Neuron (in vitro differentiated cells): ENCODE measurements around the gene CAMTA1.

ENCODE experiments used
- H2AFZ ChIP-seq: one replicate; pipeline ENCODE4 v1.6.1; 2013; ENCODE audit warnings: low read depth, mild to moderate bottlenecking, inconsistent platforms, low read length, moderate library complexity
- H3K27me3 ChIP-seq: one replicate; pipeline ENCODE4 v1.6.1; 2013; ENCODE audit warnings: low read length; ENCODE audit not compliant: insufficient read depth
- H3K36me3 ChIP-seq: one replicate; pipeline ENCODE4 v1.6.1; 2013; ENCODE audit warnings: low read length; ENCODE audit not compliant: insufficient read depth
- H3K4me1 ChIP-seq: one replicate; pipeline ENCODE4 v1.6.1; 2013; ENCODE audit warnings: low read length; ENCODE audit not compliant: insufficient read depth
- H3K4me3 ChIP-seq: 2 replicates; pipeline ENCODE4 v1.5.1; 2013; ENCODE audit warnings: mild to moderate bottlenecking, low read length, moderate library complexity
- H3K9me3 ChIP-seq: one replicate; pipeline ENCODE4 v1.6.1; 2013; ENCODE audit warnings: low read length

The CAMTA1 gene

DNA sequence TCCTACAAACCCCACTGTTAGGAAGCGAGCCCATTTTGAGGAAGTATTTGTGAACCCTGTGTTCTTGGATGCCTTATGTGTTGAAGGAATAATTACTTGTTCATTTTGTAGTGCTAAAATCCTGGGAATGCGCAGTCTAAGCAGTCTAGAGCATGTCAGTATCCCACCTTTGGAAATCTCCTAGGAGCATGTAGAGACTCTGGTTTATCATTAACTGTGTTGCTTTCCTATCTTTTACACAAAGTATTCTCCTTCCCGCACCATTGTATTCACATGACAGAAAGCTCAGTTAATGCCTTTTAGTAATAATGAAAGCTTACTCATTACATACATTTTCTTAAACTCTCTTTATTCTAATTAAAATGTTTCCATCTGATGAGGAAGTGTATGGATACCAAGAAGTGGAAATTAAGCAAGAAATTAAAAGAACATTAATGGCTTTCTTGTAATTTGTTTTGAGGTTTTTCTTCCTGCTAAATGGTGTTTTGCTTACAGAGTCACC is 99.4 kb downstream of the CAMTA1 start:
- peaks cover 11% of the 10 kb centered on the region for H3K4me1 ChIP-seq
- no peak overlapping the region for H2AFZ ChIP-seq
- no peak overlapping the region for H3K4me3 ChIP-seq
- no peaks in the 10 kb centered on the region for H3K36me3 ChIP-seq
- H3K27me3 ChIP-seq, result no peaks in the 10 kb centered on the region
- no peaks in the 10 kb centered on the region for H3K9me3 ChIP-seq

- no peak overlapping the region for H3K4me3 ChIP-seq
- H2AFZ ChIP-seq, result no peak overlapping the region
- peaks cover 11% of the 10 kb centered on the region for H3K4me1 ChIP-seq
- H3K27me3 ChIP-seq, result no peaks in the 10 kb centered on the region
- H3K36me3 ChIP-seq, result no peaks in the 10 kb centered on the region
- H3K9me3 ChIP-seq, result no peaks in the 10 kb centered on the region
Measured at GRCh38 chr1:6885426-6885825, 100.2 kb downstream of the CAMTA1 start.

DNA sequence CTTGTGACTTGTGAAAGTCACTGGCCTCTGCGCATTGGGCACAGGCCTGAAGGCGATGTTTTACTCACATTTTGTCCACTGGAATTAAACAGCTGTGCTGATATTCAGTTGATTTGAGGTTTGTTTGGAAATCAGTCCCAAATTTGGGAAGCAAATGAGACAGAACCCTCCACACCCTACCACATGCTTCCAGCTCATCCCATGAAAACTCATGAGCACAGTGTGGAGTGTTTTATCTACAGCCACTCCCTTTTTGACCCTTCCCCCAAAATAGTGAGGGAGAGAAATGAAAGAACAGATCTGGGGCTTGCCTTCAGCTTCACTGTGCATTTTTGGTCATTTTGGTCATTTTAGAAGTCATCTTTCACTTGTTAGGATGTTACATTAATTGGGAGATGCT is 101.3 kb downstream of the CAMTA1 start:
- Histone ChIP-seq H2AFZ (no peak overlapping the region), H3K4me3 (no peak overlapping the region), H3K4me1 (peaks cover 11% of the 10 kb centered on the region), H3K27me3 (no peaks in the 10 kb centered on the region), H3K36me3 (no peaks in the 10 kb centered on the region), H3K9me3 (no peaks in the 10 kb centered on the region)

DNA sequence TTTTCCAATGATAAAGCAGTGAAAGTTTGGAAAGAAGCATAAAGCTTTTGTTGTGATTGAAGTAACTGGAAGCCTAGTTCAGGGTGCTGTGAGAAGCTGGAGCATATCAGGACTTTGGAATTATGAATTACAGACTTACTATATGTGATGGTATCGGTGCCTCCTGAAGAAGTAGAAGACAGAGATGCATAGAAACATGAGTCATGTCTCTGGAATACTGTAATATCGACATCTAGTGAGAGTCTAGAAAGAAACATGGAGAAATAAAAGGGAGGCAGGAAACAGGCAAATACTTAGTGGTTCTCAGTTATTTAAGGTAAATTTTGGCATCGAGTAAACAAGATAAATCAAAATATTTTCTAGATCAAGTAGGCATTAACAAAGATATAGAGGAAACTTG is 103.0 kb downstream of the CAMTA1 start:
- Histone ChIP-seq H3K4me1 (peaks cover 11% of the 10 kb centered on the region), H3K36me3 (no peaks in the 10 kb centered on the region), H3K27me3 (no peaks in the 10 kb centered on the region), H3K4me3 (no peak overlapping the region), H2AFZ (no peak overlapping the region), H3K9me3 (no peaks in the 10 kb centered on the region)

- no peaks in the 10 kb centered on the region for H3K27me3 ChIP-seq
- no peaks in the 10 kb centered on the region for H3K36me3 ChIP-seq
- H3K9me3 ChIP-seq, result no peaks in the 10 kb centered on the region
- H2AFZ ChIP-seq, result no peak overlapping the region
- no peak overlapping the region for H3K4me3 ChIP-seq
- H3K4me1 ChIP-seq, result peaks cover 11% of the 10 kb centered on the region
Measured at GRCh38 chr1:6888870-6889269, 103.6 kb downstream of the CAMTA1 start.

GRCh38 chr1:6889875-6890480 is 104.7 kb downstream of the CAMTA1 start:
- no peak overlapping the region for H3K4me3 ChIP-seq
- peaks cover 11% of the 10 kb centered on the region for H3K4me1 ChIP-seq
- H3K27me3 ChIP-seq, result no peaks in the 10 kb centered on the region
- H3K9me3 ChIP-seq, result no peaks in the 10 kb centered on the region
- no peaks in the 10 kb centered on the region for H3K36me3 ChIP-seq
- no peak overlapping the region for H2AFZ ChIP-seq

DNA sequence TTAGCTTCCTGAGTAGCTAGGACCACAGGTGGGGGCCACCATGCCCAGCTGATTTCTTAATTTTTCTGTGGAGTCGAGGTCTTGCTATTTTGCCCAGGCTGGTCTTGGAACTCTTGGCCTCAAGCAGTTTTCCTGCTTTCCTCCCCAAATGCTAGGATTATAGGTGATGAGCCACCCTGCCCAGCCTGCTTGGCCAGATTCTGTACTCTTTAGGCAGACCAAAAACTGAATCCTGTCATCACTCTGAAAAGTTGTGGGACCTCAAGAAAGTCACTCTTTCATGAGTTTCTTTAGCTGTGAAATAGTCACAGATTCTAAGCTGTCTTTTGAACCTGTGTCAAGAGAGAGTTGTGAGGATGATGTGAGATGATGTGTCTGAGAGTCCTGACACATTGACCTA is 105.4 kb downstream of the CAMTA1 start:
- H3K9me3 ChIP-seq, result no peaks in the 10 kb centered on the region
- no peaks in the 10 kb centered on the region for H3K27me3 ChIP-seq
- no peak overlapping the region for H3K4me3 ChIP-seq
- H2AFZ ChIP-seq, result no peak overlapping the region
- no peaks in the 10 kb centered on the region for H3K36me3 ChIP-seq
- peaks cover 11% of the 10 kb centered on the region for H3K4me1 ChIP-seq

GRCh38 chr1:6891781-6892579 is 106.7 kb downstream of the CAMTA1 start:
- no peaks in the 10 kb centered on the region for H3K27me3 ChIP-seq
- peaks cover 12% of the 10 kb centered on the region for H3K4me1 ChIP-seq
- no peaks in the 10 kb centered on the region for H3K9me3 ChIP-seq

GRCh38 chr1:6893388-6893787 is 108.1 kb downstream of the CAMTA1 start:
- Histone ChIP-seq H3K9me3 (no peaks in the 10 kb centered on the region), H3K27me3 (no peaks in the 10 kb centered on the region), H2AFZ (no peak overlapping the region), H3K36me3 (no peaks in the 10 kb centered on the region), H3K4me3 (no peak overlapping the region), H3K4me1 (peaks cover 14% of the 10 kb centered on the region)

More at GRCh38 chr1:6891781-6892579, 106.7 kb downstream of the CAMTA1 start:
- H3K36me3 ChIP-seq, result no peaks in the 10 kb centered on the region
- no peak overlapping the region for H2AFZ ChIP-seq
- H3K4me3 ChIP-seq, result no peak overlapping the region

DNA sequence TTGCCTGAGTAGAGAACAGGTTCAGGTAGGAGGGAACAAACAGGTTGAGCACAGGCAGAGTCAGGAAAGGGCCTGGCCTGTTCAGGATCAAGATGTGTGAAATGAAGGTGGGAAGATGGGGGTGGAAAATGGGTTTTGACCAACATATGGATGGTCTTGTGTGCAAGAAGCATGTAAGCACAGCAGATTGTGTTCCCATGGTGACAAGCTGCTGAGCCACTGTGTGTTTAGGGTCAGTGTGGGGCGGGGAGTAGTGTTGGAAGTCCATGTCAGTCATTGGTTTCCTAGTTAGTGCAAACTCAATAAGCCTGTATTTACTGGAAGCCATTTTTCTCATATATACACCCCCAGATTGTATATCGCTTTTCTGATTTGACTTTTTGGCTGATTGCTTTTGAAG is 111.9 kb downstream of the CAMTA1 start:
- no peak overlapping the region for H2AFZ ChIP-seq
- H3K27me3 ChIP-seq, result no peaks in the 10 kb centered on the region
- peaks cover 5% of the 10 kb centered on the region for H3K4me1 ChIP-seq
- no peaks in the 10 kb centered on the region for H3K36me3 ChIP-seq
- H3K9me3 ChIP-seq, result no peaks in the 10 kb centered on the region
- H3K4me3 ChIP-seq, result no peak overlapping the region

GRCh38 chr1:6898974-6899539 is 113.8 kb downstream of the CAMTA1 start:
- H3K4me3 ChIP-seq, result no peak overlapping the region
- H3K36me3 ChIP-seq, result no peaks in the 10 kb centered on the region
- no peaks in the 10 kb centered on the region for H3K9me3 ChIP-seq
- no peak overlapping the region for H2AFZ ChIP-seq
- H3K4me1 ChIP-seq, result peaks cover 9% of the 10 kb centered on the region
- no peaks in the 10 kb centered on the region for H3K27me3 ChIP-seq

GRCh38 chr1:6899621-6900020 is 114.4 kb downstream of the CAMTA1 start:
- Histone ChIP-seq H3K4me3 (no peak overlapping the region), H3K9me3 (no peaks in the 10 kb centered on the region), H3K27me3 (no peaks in the 10 kb centered on the region)

DNA sequence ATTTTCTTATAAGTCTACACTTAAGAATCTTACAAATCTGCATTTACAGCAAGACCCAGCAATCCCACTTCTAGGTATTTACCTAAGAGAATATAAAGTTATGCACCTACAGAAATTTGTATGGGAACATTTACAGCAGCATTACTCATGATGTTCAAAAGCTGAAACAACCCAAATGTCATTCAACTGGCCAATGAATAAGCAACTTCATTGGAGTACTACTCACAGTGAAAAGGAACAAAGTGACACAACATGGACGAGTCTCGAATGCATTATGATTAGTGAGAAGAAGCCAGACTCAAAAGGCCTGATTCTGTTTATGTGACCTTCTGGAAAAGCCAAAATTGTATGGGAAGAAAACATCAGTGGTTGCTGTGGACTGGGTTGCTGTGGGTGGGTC is 116.9 kb downstream of the CAMTA1 start:
- H3K4me1 ChIP-seq, result peaks cover 18% of the 10 kb centered on the region

More at GRCh38 chr1:6899621-6900020, 114.4 kb downstream of the CAMTA1 start:
- no peaks in the 10 kb centered on the region for H3K36me3 ChIP-seq
- H2AFZ ChIP-seq, result no peak overlapping the region
- H3K4me1 ChIP-seq, result peaks cover 9% of the 10 kb centered on the region

More for the DNA sequence above, 116.9 kb downstream of the CAMTA1 start:
- H3K4me3 ChIP-seq, result no peak overlapping the region
- no peaks in the 10 kb centered on the region for H3K36me3 ChIP-seq
- no peaks in the 10 kb centered on the region for H3K27me3 ChIP-seq
- no peak overlapping the region for H2AFZ ChIP-seq
- no peaks in the 10 kb centered on the region for H3K9me3 ChIP-seq
